H1 (cell line): ENCODE measurements around the gene TFCP2. TPM values are rescaled to one million over a fixed set of nuclear protein-coding genes. Genes with fewer than 3 reads are reported as not detected.

Experiments
- CTCF ChIA-PET: fragments of 300-600 bp; sonication (Branson Sonifier 250); formaldehyde crosslinking; loops from one replicate; lab custom pipeline; 2021; ENCODE audit not compliant: partially characterized antibody; lab: Charles Lee
- POLR2A ChIA-PET: fragments of 300-600 bp; sonication (Branson Sonifier 250); formaldehyde crosslinking; loops from one replicate; lab custom pipeline; 2021; ENCODE audit warnings: inconsistent platforms; ENCODE audit not compliant: partially characterized antibody; lab: Charles Lee
- DNase-seq, 2 experiments: peaks; one replicate each; pipeline versions ENCODE4 v3.0.0 to v3.0.0-alpha.2; 2010 to 2022; ENCODE audit warnings: low spot score in 2 of 2, low read depth in 1 of 2, mixed read lengths in 1 of 2
- FAIRE-seq: peaks from 2 replicates; lab custom pipeline; 2011; peaks lifted over from hg19 to GRCh38; lab: Jason Lieb, UNC
- H2AFZ ChIP-seq: 2 replicates; pipeline ENCODE4 v1.8.1; 2012; ENCODE audit warnings: low read length, inconsistent platforms
- H2AK5ac ChIP-seq: 2 replicates; pipeline ENCODE4 v1.6.1; 2013; ENCODE audit warnings: low read depth, low read length
- H2BK120ac ChIP-seq: replicated peaks from 2 replicates; pipeline ENCODE3; 2013; ENCODE audit warnings: low read depth, low read length, inconsistent platforms
- H2BK12ac ChIP-seq: 2 replicates; pipeline ENCODE4 v1.6.1; 2013; ENCODE audit warnings: low read depth, low read length
- H2BK15ac ChIP-seq: 2 replicates; pipeline ENCODE4 v1.6.1; 2013; ENCODE audit warnings: low read length
- H2BK20ac ChIP-seq: 2 replicates; pipeline ENCODE4 v1.6.1; 2013; ENCODE audit warnings: low read length
- H2BK5ac ChIP-seq: 2 replicates; pipeline ENCODE4 v1.6.1; 2013; ENCODE audit warnings: low read depth, low read length
- H3K14ac ChIP-seq: 2 replicates; pipeline ENCODE4 v1.6.1; 2013; ENCODE audit warnings: inconsistent platforms; ENCODE audit not compliant: insufficient read length
- H3K18ac ChIP-seq: 2 replicates; pipeline ENCODE4 v1.6.1; 2013; ENCODE audit warnings: low read length; ENCODE audit errors: extremely low read depth
- H3K23ac ChIP-seq: 2 replicates; pipeline ENCODE4 v1.6.1; 2013; ENCODE audit warnings: inconsistent platforms; ENCODE audit not compliant: insufficient read length
- H3K23me2 ChIP-seq: 2 replicates; pipeline ENCODE4 v1.6.1; 2013; ENCODE audit warnings: low read depth, low read length
- H3K27ac ChIP-seq: 2 replicates; pipeline ENCODE4 v1.6.1; 2011; ENCODE audit warnings: low read depth, low read length, inconsistent platforms
- H3K27me3 ChIP-seq, 4 experiments: replicated peaks in 1 of 4; 1 replicate in 1 of 4; 2 replicates in 3 of 4; pipeline versions ENCODE4 v1.6.1 to v1.8.1; 2011 to 2013; ENCODE audit warnings: low read length in 3 of 4, mild to moderate bottlenecking in 3 of 4, inconsistent platforms in 2 of 4, mixed read lengths in 2 of 4, moderate library complexity in 1 of 4; ENCODE audit not compliant: control insufficient read depth in 3 of 4, insufficient read depth in 3 of 4; ENCODE audit errors: extremely low read depth in 1 of 4
- H3K36me3 ChIP-seq, 4 experiments: 2 replicates each; pipeline versions ENCODE4 v1.6.1 to v1.8.1; 2011 to 2013; ENCODE audit warnings: mild to moderate bottlenecking in 4 of 4, low read length in 3 of 4, moderate library complexity in 2 of 4, control low read depth in 1 of 4, inconsistent platforms in 1 of 4; ENCODE audit not compliant: insufficient read depth in 4 of 4, control insufficient read depth in 2 of 4
- H3K4ac ChIP-seq: replicated peaks from 2 replicates; pipeline ENCODE3; 2013; ENCODE audit warnings: low read length, low read depth, mixed read lengths, inconsistent platforms; ENCODE audit not compliant: insufficient read length
- H3K4me1 ChIP-seq, 4 experiments: replicated peaks in 1 of 4; 1 replicate in 1 of 4; 2 replicates in 3 of 4; pipeline versions ENCODE4 v1.6.1 to v1.8.1; 2011 to 2013; ENCODE audit warnings: low read length in 3 of 4, inconsistent platforms in 2 of 4, mixed read lengths in 1 of 4; ENCODE audit not compliant: insufficient read depth in 4 of 4, control insufficient read depth in 3 of 4
- H3K4me2 ChIP-seq, 2 experiments: 2 replicates each; pipeline versions ENCODE4 v1.6.1 to v1.8.1; 2011 to 2013; ENCODE audit warnings: low read depth in 2 of 2, low read length in 2 of 2, control low read depth in 1 of 2, inconsistent platforms in 1 of 2, mild to moderate bottlenecking in 1 of 2; ENCODE audit not compliant: insufficient read depth in 1 of 2
- H3K4me3 ChIP-seq, 4 experiments: fragments of 200-600, 300-600 bp in 1 of 4; sonication (generic), shearing (Covaris generic), sonication (Bioruptor Twin) in 1 of 4; 2 replicates each; pipeline versions ENCODE4 v1.5.1 to v1.8.1; 2011 to 2016; ENCODE audit warnings: low read length in 4 of 4, low read depth in 3 of 4, control low read depth in 2 of 4, inconsistent platforms in 2 of 4, mild to moderate bottlenecking in 2 of 4, mixed read lengths in 1 of 4, moderate library complexity in 1 of 4; ENCODE audit not compliant: insufficient read depth in 2 of 4; ENCODE audit errors: extremely low read depth in 1 of 4
- H3K56ac ChIP-seq: replicated peaks from 2 replicates; pipeline ENCODE3; 2013; ENCODE audit warnings: low read depth, mild to moderate bottlenecking, mixed read lengths, low read length, inconsistent platforms; ENCODE audit not compliant: insufficient read length
- H3K79me1 ChIP-seq: 2 replicates; pipeline ENCODE4 v1.6.1; 2013; ENCODE audit warnings: low read depth, low read length, control low read depth
- H3K79me2 ChIP-seq, 2 experiments: 2 replicates each; pipeline versions ENCODE4 v1.6.1 to v1.8.1; 2012 to 2013; ENCODE audit warnings: low read length in 2 of 2, mild to moderate bottlenecking in 2 of 2, inconsistent platforms in 1 of 2; ENCODE audit not compliant: insufficient read depth in 2 of 2, control insufficient read depth in 1 of 2
- H3K9ac ChIP-seq, 4 experiments: replicated peaks in 1 of 4; 1 replicate in 1 of 4; 2 replicates in 3 of 4; pipeline versions ENCODE4 v1.6.1 to v1.8.1; 2011 to 2013; ENCODE audit warnings: low read depth in 3 of 4, low read length in 3 of 4, control low read depth in 2 of 4, mild to moderate bottlenecking in 2 of 4, moderate library complexity in 2 of 4, inconsistent platforms in 1 of 4; ENCODE audit errors: extremely low read depth in 1 of 4
- H3K9me3 ChIP-seq, 2 experiments: 2 replicates each; pipeline versions ENCODE4 v1.6.1 to v1.8.1; 2012 to 2013; ENCODE audit warnings: mild to moderate bottlenecking in 2 of 2, moderate library complexity in 2 of 2, control low read depth in 1 of 2, inconsistent platforms in 1 of 2, low read depth in 1 of 2, low read length in 1 of 2, mixed read lengths in 1 of 2; ENCODE audit not compliant: insufficient read depth in 2 of 2
- H4K20me1 ChIP-seq, 2 experiments: replicated peaks in 1 of 2; 2 replicates each; pipeline versions ENCODE3 to v1.8.1; 2011 to 2013; ENCODE audit warnings: inconsistent platforms in 2 of 2, low read length in 2 of 2, mild to moderate bottlenecking in 1 of 2; ENCODE audit not compliant: insufficient read depth in 2 of 2, control insufficient read depth in 1 of 2
- H4K5ac ChIP-seq: 2 replicates; pipeline ENCODE4 v1.6.1; 2013; ENCODE audit warnings: low read length, low read depth, mixed read lengths, inconsistent platforms; ENCODE audit not compliant: insufficient read length
- H4K8ac ChIP-seq: 2 replicates; pipeline ENCODE4 v1.8.0; 2013; ENCODE audit warnings: mild to moderate bottlenecking, moderate library complexity, low read length, inconsistent platforms; ENCODE audit not compliant: insufficient read depth; ENCODE audit errors: extremely low read depth
- H4K91ac ChIP-seq: replicated peaks from 2 replicates; pipeline ENCODE3; 2013; ENCODE audit warnings: low read length, mixed read lengths, inconsistent platforms; ENCODE audit not compliant: insufficient read length
- RFX5 ChIP-seq: IDR thresholded peaks from 2 replicates; pipeline ENCODE4 v1.6.1; 2011; ENCODE audit warnings: low read depth, low read length, improper control_type of control experiment, borderline replicate concordance
- WGBS, 2 experiments: shearing (Covaris generic) in 1 of 2; methylation state at CpG; one replicate each; pipeline versions ENCODE4 v1.1.6 to v1.1.7; 2013 to 2015; ENCODE audit warnings: low lambda C conversion rate in 2 of 2, mixed read lengths in 2 of 2, inconsistent platforms in 1 of 2, low coverage in 1 of 2, missing lambda C conversion rate in 1 of 2; ENCODE audit not compliant: insufficient replicate concordance in 2 of 2, insufficient coverage in 1 of 2, insufficient read length in 1 of 2; ENCODE audit errors: extremely low coverage in 1 of 2, missing lambda C conversion rate in 1 of 2; 5-methylcytosine and 5-hydroxymethylcytosine counted together
- polyA plus RNA-seq, 7 experiments: library from polyadenylated mRNA; depleted of rRNA in 3 of 7; stranded (reverse) in 5 of 7; unstranded in 2 of 7; fragments of >200 nt in 5 of 7; fragments of 200-250 nt in 2 of 7; gene quantifications; 1 replicate in 5 of 7; 2 replicates in 1 of 7; 4 replicates in 1 of 7; pipeline versions ENCODE4 v1.2.1 to v1.2.3, GENCODE V29; 2011 to 2013; ENCODE audit warnings: missing spikeins in 2 of 7, mixed read lengths in 2 of 7
- total RNA-seq: library from RNA; stranded (reverse); fragmentation: NEBNext Ultra II Directional; extraction: Animal tissue kit (Norgen Biotek cat#: 25700); gene quantifications from 2 replicates; pipeline ENCODE4 v1.2.1, GENCODE V29; 2021

Gene TFCP2
- total and polyA plus RNA-seq, 2 of the 8 experiments (the other 6 are each of a cell fraction or from before 2014, with no cell fraction given) = 19.8 to 49.2 TPM

GRCh38 chr12:51199366-51199945 is 26.5 kb upstream of the TFCP2 start:
- H3K4me3 ChIP-seq = no peak overlapping the region
- ChIA-PET CTCF (interaction anchor here (0.9 to 2.3 kb wide), 4 partner anchors 10 to 18 kb away, joined by 3 to 8 read pairs (median 4); partner anchors contain the start of gene POU6F1), POLR2A (interaction anchor here (0.7 to 1.5 kb wide), 7 partner anchors 10 to 117 kb away, joined by 3 to 8 read pairs (median 3); partner anchors contain the start of gene POU6F1)
- H3K27ac ChIP-seq = no peak overlapping the region
- H3K56ac ChIP-seq = no peak overlapping the region
- FAIRE-seq (no peak), DNase-seq (no peak)
- H3K27me3 ChIP-seq = no peaks in the 10 kb centered on the region; a peak in 1 of 7 replicates
- WGBS, 2 experiments = 86% methylated on average over 10 of the region's 10 CpGs; no CpG with 5 or more reads in 1 of the 2 experiments
- H3K18ac ChIP-seq = no peak overlapping the region
- H2BK5ac ChIP-seq = no peak overlapping the region
- no peaks in the 10 kb centered on the region for H3K4me1 ChIP-seq
- H2AK5ac ChIP-seq = no peak overlapping the region
- no peak overlapping the region for H3K4ac ChIP-seq
- no peaks in the 10 kb centered on the region for H3K36me3 ChIP-seq
- no peaks in the 10 kb centered on the region for H3K79me1 ChIP-seq
- no peaks in the 10 kb centered on the region for H3K23me2 ChIP-seq
- no peaks in the 10 kb centered on the region for H3K9me3 ChIP-seq
- no peak overlapping the region for H3K4me2 ChIP-seq
- no peak overlapping the region for H2BK20ac ChIP-seq
- no peak overlapping the region for H4K8ac ChIP-seq
- no peak overlapping the region for H2BK12ac ChIP-seq
- no peak overlapping the region for H2BK120ac ChIP-seq
- TF ChIP-seq RFX5 = no peak
- H4K91ac ChIP-seq = no peak overlapping the region
- no peaks in the 10 kb centered on the region for H4K20me1 ChIP-seq
- H4K5ac ChIP-seq = no peak overlapping the region
- H2AFZ ChIP-seq = no peak overlapping the region
- H2BK15ac ChIP-seq = no peak overlapping the region
- no peak overlapping the region for H3K23ac ChIP-seq
- no peaks in the 10 kb centered on the region for H3K79me2 ChIP-seq
- H3K14ac ChIP-seq = no peak overlapping the region
- no peak overlapping the region for H3K9ac ChIP-seq
